ENCODE measurements around the gene NOTCH2.

The NOTCH2 gene

GRCh38 chr1:119906927-119907652, 162.4 kb downstream of the NOTCH2 start:
- DNase-seq (ENCODE audit: low read depth in 2 of 2), result no peak

- no peak for DNase-seq (ENCODE audit: low read depth in 2 of 2)
Measured at GRCh38 chr1:119903443-119903835, 166.0 kb downstream of the NOTCH2 start.

GRCh38 chr1:119902775-119903442, 166.6 kb downstream of the NOTCH2 start:
- DNase-seq (ENCODE audit: low read depth in 2 of 2), result no peak

GRCh38 chr1:119898981-119899720, 170.3 kb downstream of the NOTCH2 start:
- no peak for DNase-seq (ENCODE audit: low read depth in 2 of 2)

GRCh38 chr1:119898530-119898929, 170.9 kb downstream of the NOTCH2 start:
- DNase-seq (ENCODE audit: low read depth in 2 of 2), result no peak

- no peak for DNase-seq (ENCODE audit: low read depth in 2 of 2)
Measured at GRCh38 chr1:119896303-119896702, 173.2 kb downstream of the NOTCH2 start, which contains the start of gene ADAM30. Gene ADAM30 (minus strand): TSS chr1:119896515. CDS start chr1:119896336, 179 bp downstream.

GRCh38 chr1:119895102-119895501, 174.4 kb downstream of the NOTCH2 start:
- DNase-seq (ENCODE audit: low read depth in 2 of 2), result no peak

GRCh38 chr1:119893827-119894700, 175.4 kb downstream of the NOTCH2 start:
- DNase-seq (ENCODE audit: low read depth in 2 of 2), result no peak

GRCh38 chr1:119893238-119893791, 176.1 kb downstream of the NOTCH2 start:
- no peak for DNase-seq (ENCODE audit: low read depth in 2 of 2)

GRCh38 chr1:119891386-119891785, 178.1 kb downstream of the NOTCH2 start:
- DNase-seq (ENCODE audit: low read depth in 2 of 2), result no peak

- no peak for DNase-seq (ENCODE audit: low read depth in 2 of 2)
Measured at GRCh38 chr1:119888476-119888875, 181.0 kb downstream of the NOTCH2 start.

- DNase-seq (ENCODE audit: low read depth in 2 of 2), result no peak
Measured at GRCh38 chr1:119887427-119887826, 182.0 kb downstream of the NOTCH2 start.

GRCh38 chr1:119885903-119886783, 183.3 kb downstream of the NOTCH2 start:
- no peak for DNase-seq (ENCODE audit: low read depth in 2 of 2)

- DNase-seq (ENCODE audit: low read depth in 2 of 2), result no peak
Measured at GRCh38 chr1:119884711-119885110, 184.8 kb downstream of the NOTCH2 start.

- DNase-seq (ENCODE audit: low read depth in 2 of 2), result no peak
Measured at GRCh38 chr1:119883826-119884225, 185.6 kb downstream of the NOTCH2 start.

- no peak for DNase-seq (ENCODE audit: low read depth in 2 of 2)
Measured at GRCh38 chr1:119882132-119883049, 187.1 kb downstream of the NOTCH2 start.

GRCh38 chr1:119879510-119880434, 189.7 kb downstream of the NOTCH2 start:
- no peak for DNase-seq (ENCODE audit: low read depth in 2 of 2)

- DNase-seq (ENCODE audit: low read depth in 2 of 2), result no peak
Measured at GRCh38 chr1:119878171-119878570, 191.3 kb downstream of the NOTCH2 start.
